ENCODE measurements around the gene ADPRS.

ADPRS gene

DNA sequence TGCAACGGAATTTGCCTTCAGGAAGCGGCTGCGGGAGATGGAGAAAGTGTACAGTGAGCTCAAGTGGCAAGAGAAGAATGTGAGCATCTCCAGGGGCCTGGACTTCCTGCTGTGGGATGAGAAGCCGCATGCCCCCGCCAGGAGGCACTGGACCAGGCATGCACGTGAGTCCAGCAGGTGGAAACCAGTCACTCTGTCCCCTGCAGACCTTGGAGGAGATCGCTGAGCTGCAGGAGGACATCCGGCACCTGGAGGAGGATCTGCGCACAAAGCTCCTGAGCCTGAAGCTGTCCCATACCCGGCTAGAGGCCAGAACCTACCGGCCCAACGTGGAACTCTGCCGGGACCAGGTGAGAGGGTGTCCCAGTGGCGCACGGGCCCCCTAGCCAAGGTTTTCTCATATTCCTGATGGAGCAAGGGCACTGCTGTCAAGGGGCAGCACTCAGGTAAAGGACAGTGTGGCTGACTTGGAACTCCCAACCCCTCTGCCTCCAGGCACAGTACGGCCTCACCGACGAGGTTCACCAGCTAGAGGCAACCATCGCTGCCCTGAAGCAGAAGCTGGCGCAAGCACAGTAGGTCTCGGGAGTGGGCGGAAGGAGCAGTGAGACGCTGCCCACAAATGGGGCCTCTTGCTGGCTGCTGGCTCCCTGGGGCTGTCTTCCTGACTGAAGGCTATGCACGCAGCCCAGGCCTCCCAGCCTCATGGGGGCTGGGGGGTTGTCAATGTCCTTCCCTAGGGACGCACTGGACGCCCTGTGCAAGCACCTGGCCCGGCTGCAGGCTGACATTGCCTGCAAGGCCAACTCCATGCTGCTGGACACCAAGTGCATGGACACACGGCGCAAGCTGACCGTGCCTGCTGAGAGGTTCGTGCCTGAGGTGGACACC lies 1.2 kb upstream of the ADPRS start:
- DNase-seq (ENCODE audit: low read depth in 3 of 3), result no peak

DNA sequence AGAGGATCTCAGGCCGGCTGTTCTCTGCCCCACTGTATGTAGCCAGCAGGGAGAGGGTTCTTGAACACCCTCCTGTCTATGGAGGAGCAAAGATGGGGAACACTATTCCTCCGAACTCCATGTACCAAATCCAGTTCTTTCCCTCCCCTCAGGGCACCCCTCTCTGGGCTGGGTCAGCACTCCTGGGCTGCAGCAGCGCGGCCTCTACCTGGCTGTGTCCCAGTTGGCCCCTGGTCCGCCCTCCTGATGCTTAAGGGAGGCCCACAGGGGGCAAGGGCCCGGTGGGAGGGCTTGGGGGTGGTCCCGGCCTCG lies 471 bp upstream of the ADPRS start:
- peak in 1 of 3 experiments; percentile 18 for DNase-seq (ENCODE audit: low read depth in 3 of 3)

DNA sequence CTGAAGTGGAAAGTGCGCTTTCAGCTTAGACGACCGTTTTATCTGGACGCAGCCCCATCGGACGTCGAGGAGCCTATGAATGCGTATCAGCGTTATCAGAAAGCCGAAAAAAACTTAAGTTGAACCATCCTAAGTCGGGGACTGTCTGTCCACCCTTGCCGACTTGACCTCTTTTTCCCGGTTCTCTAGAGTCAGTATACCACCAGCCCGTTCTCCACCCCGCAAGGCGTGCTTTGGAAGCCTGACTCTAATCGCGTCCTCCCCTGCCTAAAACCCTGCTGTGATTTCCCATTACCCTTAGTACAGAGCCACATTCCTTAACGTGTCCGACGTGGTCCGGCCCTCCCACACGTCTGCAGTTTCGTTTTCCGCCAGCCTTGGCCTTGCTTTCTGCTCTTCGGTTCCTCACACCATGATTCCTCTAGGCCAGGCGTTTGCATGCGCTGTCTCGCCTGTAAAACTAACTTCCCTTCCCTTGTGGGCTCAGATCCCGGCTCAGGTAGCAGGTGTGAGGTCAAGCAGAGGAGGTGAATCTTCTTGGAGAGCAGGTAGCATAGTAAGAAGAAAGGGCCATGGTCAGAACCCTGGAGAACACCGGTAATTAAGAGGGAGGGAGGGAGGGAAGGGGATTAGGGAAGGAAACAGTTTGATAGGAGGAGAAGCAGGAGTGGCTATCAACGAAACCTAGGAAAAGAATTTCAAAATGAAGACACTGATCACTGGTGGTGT lies 865 bp downstream of the ADPRS start:
- no peak for DNase-seq (ENCODE audit: low read depth in 3 of 3)

DNA sequence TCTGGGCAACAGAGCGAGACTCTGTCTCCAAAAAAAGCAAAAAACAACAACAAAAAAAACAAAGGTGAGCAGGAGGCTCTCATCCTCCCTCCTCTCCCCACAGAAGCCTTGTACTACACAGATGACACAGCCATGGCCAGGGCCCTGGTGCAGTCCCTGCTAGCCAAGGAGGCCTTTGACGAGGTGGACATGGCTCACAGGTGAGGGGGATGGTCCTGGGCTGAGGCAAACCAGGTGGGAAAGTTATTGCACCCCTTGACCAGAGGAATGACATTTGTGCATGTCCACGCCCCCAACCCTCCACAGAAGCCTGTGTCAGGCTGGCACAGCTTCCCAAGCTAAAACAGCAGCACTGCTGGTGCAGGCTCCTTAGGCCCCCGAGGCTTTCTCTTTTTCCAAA lies 2.4 kb downstream of the ADPRS start:
- no peak for DNase-seq (ENCODE audit: low read depth in 3 of 3)

DNA sequence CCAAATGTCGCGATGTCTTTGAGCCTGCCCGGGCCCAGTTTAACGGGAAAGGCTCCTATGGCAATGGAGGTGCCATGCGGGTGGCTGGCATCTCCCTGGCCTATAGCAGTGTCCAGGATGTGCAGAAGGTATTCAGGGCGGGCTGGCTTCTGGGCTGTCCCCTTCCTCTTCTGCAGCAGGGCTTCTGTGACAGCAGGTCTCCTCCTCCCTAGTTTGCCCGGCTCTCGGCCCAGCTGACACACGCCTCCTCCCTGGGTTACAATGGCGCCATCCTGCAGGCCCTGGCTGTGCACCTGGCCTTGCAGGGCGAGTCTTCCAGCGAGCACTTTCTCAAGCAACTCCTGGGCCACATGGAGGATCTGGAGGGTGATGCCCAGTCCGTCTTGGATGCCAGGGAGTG lies 3.0 kb downstream of the ADPRS start:
- no peak for DNase-seq (ENCODE audit: low read depth in 3 of 3)

DNA sequence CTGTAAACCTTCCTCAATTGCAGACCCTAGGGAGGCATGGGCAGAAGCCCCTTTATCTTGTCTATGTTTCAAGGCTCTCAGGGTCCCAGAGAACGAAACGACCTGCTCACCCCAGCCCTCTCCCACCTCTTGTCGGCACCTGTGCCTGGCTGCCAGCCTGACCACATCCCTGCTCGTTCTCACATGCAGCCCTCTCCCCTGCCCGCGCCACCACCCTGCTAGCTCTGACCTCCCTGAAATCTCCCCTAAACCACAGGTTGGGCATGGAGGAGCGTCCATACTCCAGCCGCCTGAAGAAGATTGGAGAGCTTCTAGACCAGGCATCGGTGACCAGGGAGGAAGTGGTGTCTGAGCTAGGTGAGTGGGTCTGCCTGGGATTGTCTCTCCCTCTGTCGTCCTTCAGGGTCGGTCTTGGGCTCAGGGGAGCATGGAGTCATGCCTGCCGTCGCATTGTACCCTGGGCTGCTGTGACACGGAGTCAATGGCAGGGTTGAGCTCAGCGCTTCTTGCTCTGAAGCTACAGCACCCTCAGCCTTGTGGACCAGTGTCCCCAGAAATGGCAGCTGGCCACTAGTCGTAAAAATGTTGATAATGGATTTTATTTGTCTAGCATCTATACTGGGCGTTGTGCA lies 3.6 kb downstream of the ADPRS start:
- no peak for DNase-seq (ENCODE audit: low read depth in 3 of 3)

DNA sequence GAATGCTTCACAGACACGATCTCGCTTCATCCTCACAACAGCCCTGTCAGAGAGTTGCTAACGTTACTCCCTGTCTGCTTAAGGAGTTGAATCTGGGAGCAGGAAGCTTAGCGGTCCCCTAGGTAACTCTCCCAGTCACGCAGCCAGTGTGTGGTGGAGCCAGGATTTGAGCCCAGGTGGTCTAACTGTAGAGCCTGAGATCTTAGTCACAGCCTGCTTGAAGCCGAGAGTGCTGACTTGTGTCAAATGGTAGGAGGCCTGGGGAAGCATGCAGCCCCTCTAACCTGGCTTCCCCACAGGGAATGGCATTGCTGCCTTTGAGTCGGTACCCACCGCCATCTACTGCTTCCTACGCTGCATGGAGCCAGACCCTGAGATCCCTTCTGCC lies 4.1 kb downstream of the ADPRS start:
- DNase-seq (ENCODE audit: low read depth in 3 of 3), result no peak

DNA sequence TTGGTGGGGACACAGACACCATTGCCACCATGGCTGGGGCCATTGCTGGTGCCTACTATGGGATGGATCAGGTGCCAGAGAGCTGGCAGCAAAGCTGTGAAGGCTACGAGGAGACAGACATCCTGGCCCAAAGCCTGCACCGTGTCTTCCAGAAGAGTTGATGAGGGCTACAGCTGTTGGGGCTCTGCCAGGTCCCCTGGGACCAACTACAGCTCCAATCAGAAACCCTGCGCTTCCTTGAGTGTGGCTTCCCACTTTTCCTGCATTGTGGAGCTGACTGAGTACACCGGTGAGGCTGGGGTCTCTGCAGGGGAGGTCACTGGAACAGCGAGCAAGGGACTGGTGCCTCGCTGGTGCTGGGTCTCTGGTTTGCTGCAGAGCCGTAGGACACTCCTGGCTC lies 4.5 kb downstream of the ADPRS start:
- no peak for DNase-seq (ENCODE audit: low read depth in 3 of 3)

DNA sequence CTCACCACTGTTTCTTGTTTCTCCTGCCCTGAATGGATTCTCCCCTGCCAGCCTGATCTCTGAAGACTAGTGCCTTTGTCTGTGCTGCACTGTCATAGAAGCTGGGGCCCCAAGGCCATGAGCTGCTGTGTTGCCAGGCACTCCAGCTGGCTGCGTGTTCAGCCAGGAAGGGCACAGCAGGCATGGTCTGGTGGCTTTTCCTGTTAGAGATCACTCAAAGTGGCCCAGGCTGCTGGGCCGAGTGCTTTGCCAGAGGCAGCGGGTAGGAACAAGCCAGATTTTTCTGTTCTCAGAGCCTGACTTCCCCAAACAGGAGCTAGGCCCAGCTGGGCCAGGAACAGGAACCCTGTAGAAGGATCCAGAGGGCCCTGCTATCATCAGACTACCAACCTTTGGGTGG lies 5.2 kb downstream of the ADPRS start:
- no peak for DNase-seq (ENCODE audit: low read depth in 3 of 3)

DNA sequence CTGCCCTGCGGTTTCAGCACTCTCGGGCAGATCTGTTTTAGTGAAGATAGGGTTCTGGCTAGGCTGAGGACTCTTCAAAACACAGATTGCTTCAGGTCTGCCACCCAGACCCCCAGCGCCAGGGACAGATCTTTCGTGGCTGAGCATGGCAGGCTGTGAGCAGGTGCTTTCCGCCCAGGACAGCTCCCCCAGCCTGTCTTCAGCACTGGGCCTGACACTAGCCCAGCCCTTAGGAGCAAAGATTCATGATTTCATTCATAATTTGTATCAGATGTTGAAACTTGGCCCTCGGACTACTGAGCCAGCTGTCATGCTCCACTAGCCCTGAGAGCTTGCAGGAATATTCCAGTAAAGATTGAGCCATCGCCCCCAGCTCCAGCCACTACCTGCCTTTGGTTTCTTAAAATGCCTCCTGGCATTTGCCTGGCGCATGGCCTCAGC lies 5.9 kb downstream of the ADPRS start:
- no peak for DNase-seq (ENCODE audit: low read depth in 3 of 3)

DNA sequence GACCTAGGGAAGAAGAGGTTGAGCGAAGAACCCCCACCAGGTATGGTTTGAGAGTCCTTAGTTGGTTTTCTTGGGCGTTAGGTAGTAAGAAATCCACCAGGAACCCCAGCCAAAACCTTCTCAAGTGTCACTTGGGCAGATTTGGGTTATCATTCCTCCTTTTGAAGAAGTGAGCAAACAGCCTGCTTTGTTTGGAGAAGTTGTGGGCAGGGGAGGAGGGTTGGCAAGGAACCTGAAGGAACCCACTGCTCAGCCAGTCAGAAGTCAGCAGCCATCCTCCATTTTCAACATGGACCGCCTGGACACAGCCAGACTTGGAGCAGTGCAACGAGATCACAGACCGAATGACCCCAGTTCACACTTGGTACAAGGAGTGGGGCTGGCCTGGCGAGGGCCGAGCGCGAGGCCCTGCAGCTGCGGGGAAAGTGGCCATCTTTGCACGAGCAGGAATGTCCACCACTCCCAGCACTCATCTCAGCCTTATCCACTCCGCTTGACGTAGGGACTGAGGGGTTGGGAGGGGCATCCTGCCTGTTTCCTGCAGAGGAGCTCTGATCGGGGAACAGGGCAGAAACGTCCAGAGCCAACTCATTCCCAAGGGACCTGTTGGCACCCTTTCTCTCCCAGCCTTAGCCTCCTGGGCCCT lies 7.2 kb downstream of the ADPRS start:
- no peak for DNase-seq (ENCODE audit: low read depth in 3 of 3)

DNA sequence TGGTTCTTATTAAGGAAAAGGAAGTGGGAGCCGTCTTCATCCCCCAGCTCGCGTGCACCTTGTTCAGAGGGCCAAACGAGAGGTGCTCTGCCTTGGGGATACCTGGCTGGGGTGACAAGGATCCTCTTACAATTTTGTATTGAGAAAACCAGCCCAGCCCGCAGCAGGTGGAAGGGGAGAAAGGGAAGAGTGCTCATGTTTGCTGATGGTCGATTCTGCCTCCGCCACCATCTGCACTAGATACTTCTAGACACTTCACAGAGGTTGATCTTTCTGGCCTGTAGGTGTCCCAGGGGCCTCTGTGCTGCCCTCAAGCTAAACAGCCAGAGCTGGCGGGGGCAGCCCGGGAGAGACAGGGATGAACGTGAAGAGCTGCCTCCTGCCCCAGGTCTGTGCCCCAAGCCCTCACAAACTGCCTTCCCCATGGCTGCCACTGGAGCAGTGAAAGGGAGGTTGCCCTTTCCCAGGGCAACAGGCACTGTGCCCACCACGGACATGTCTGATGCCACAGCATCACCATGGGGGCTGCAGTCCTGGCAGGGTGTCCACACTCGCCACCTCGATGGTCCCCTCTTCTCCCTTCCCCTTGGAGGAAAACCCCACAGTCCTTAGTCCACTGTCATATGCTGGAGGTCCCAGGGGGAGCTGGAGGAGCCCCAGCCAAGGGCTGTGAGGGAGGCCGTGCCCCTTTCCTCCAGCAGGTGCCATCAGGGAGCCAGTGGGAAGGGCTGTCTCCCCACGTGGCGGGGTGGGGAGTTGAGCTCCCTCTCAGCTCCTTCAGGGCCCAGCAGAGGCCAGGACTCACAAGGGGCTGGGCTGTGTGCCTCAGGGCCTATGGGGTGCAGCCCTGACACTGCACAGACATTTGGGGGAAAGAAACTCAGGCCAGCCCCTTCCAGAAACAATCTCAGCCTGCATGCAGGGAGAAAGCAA lies 8.1 kb downstream of the ADPRS start:
- DNase-seq (ENCODE audit: low read depth in 3 of 3), result no peak

DNA sequence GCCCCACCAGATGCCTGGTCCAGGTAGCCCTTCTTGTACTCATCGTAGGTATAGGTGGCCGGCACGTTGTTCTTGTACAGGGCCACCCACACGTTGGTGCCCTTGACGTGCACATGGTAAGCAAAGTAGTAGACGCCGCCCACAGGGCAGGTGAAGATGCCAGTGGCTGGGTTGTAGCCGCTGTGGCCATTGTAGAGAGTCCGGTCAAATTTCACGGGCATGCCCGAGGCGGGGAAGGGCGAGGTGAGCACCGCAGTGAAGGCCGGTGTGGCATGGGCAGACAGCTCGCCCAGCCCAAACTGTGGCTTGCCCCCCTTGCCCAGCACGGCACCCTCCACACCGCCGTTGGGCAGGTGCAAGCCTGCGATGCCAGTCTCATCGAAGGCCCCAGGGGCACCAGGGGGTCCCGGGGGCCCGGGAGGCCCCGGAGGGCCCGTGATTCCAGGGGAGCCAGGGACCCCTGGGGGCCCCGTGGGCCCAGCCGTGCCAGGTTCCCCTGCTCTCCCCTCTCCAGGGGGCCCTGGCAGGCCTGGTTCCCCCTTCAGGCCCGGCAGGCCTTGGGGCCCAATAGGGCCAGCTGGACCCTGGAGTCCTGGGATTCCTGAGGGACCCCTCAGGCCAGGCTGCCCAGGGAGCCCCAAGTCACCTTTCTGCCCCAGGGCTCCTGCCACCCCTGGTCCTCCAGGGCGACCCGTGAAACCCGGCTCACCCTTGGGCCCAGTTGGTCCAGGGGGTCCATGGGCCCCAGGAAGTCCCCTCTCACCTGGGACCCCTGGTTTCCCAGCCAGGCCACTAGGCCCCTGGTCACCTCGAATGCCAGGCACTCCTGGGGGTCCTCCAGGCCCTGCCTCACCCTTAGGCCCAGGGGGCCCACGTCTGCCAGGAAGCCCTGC lies 9.2 kb downstream of the ADPRS start:
- no peak for DNase-seq (ENCODE audit: low read depth in 3 of 3)

DNA sequence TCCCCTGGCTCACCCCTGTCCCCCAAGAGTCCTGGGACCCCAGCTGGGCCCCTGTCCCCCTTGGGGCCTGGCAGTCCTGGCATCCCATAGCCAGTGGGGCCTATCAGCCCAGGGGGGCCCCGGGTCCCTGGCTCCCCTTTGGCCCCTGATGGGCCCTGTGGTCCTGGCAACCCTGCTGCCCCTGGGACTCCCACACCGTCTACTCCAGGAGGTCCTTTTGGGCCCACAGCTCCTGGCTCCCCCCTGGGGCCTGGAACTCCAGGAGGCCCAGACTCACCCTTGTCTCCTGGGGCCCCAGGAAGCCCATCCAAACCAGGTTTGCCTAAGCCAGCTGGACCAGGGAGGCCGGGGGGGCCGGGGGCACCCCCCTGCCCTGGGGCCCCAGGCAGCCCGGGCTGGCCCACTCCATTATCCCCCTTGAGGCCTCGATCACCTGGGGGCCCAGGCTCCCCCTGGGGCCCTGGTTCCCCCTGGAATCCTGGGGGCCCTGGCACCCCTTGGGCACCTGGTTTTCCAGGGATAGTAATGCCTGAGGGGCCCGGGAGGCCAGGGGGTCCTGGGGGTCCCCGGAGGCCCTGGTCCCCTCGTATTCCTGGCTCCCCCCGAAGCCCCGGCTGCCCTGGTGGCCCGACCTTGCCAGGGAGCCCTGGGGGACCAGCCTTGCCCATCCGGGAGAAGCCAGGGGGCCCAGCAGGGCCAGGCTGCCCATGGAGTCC lies 10.1 kb downstream of the ADPRS start:
- no peak for DNase-seq (ENCODE audit: low read depth in 3 of 3)

DNA sequence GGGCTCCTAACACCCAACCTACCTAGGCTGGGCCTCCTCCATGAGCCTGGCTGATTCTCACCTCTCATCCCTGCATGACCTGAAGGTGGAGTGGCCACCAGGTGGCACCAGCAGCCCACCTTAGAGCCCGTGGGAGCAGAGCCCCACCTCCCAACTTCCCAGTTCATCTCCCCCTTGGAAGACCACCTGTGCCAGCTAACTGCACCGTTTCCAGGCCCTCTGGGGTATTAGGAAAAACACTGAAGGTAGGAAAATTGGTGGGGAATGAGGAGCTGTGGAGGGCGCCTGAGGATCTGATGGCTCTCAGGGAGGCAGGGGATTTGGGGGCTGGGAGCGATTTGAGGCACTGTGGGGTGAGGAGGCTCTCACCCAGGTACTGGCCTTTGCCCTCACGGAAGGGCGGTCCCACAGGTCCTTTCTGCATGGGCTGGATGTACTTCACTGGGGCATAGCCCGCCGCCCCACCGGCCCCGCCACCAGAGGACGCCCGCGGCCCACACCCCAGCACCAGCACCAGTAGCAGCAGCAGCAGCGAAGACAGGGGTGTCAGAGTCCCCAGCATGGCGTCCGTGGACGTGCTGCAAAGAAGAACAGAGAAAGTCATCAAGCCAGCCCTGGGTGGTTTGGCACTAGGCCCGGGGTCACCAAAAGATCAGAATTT lies 11.1 kb downstream of the ADPRS start:
- DNase-seq (ENCODE audit: low read depth in 3 of 3), result peak; percentile 55 to 64 (median 58)

DNA sequence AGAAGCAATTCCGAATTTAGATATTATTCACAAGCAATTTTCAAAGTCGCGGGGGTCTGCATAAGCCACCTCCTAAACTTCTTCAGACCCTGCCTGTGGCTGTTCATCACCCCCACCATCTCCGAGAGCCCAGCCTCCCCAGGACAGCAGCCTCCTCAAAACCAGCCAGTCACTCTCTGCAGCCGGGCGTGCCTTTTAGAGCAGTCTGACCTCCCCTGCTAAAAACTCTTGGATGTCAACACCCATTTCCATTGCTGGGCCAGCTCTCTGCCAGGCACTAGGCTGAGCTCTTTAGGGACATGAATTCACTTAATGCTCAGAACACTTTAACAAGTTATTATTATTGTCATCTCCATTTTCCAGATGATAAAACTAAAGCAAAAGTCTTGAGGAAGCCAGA lies 11.7 kb downstream of the ADPRS start:
- DNase-seq (ENCODE audit: low read depth in 3 of 3), result no peak

DNA sequence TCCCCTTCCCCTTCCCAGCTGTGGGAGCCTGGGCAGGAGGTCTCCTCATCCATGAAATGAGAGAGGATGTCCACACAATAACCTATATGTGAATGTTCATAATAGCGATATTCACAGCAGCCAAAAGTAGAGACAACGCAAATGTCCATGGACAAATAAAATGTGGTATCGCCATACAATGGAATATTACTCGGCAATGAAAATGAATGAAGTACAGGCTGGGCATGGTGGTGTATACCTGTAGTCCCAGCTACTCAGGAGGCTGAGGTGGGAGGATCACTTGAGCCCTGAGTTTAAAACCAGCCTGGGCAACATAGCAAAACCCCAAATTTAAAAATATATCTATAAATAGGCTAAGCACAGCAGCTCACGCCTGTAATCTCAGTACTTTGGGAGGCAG lies 12.9 kb downstream of the ADPRS start:
- DNase-seq (ENCODE audit: low read depth in 3 of 3), result no peak

DNA sequence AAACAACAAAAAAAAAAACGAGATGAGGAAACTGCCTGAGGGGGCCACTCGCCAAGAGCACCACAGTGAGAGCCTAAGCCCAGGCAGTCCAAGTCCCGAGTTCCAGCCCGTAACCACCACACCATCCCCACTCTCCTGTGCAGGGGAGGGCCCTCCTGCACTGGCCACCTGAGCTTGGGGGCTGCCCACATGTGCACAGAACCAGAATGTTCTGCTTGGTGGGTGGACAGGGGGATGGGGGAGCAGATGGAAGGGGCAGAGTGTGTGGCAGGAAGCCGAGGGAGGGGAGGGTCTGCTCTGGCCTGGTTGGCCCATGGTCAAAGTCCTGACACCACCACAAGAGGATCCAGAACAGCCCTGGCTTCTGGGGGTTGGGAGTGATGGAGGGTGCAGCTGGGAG lies 17.6 kb downstream of the ADPRS start:
- DNase-seq (ENCODE audit: low read depth in 3 of 3), result no peak

DNA sequence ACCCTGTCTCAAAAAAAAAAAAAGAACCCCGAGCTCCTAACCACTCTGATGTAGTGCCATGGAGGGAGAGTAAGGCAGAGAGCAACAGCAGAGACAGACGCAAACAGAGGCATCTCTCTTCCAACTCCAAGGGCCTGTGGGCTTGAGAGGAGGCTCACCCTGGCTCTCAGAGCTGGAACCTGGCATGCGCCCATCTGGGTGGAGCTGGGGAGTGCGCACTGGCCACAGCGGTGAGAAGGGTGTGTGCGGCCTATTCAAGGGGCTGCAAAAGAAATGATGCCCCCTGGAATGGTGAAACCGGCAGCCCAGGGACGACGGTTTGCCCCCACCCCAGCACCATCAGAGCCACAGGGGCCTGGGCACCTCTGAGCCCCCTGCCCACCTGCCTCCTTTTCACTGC lies 18.7 kb downstream of the ADPRS start:
- DNase-seq (ENCODE audit: low read depth in 3 of 3), result no peak
